ENCODE measurements around the gene ST6GALNAC3.

ST6GALNAC3 gene

GRCh38 chr1:76086597-76086996 lies 12.1 kb downstream of the ST6GALNAC3 start:
- no peaks in the 10 kb centered on the region for H3K9me3 ChIP-seq (ENCODE audit: insufficient read depth, low read length)
- H3K4me3 ChIP-seq (ENCODE audit: low read length): no peak overlapping the region
- TF ChIP-seq CTCF (IDR thresholded peaks at IDR 0.05; ENCODE audit: low read depth, low read length): no peak
- no peak for TF ChIP-seq EZH2phosphoT487 (IDR thresholded peaks at IDR 0.05; ENCODE audit: low read depth)
- no peaks in the 10 kb centered on the region for H3K27me3 ChIP-seq (ENCODE audit: low read depth, low read length)
- no peaks in the 10 kb centered on the region for H3K4me1 ChIP-seq (ENCODE audit: low read length)
- no peaks in the 10 kb centered on the region for H3K36me3 ChIP-seq (replicated peaks; ENCODE audit: low read depth, low read length)
- H3K79me2 ChIP-seq (ENCODE audit: low read length): no peaks in the 10 kb centered on the region
- H3K4me2 ChIP-seq (ENCODE audit: low read length): no peak overlapping the region
- H4K20me1 ChIP-seq (ENCODE audit: insufficient read depth, low read length): no peaks in the 10 kb centered on the region
- no peak overlapping the region for H2AFZ ChIP-seq (ENCODE audit: low read depth, low read length)
- H3K27ac ChIP-seq (ENCODE audit: low read length): no peak overlapping the region
- H3K9ac ChIP-seq (ENCODE audit: low read length): no peak overlapping the region

GRCh38 chr1:76090283-76091203 lies 16.0 kb downstream of the ST6GALNAC3 start:
- H3K27me3 ChIP-seq (ENCODE audit: low read depth, low read length): no peaks in the 10 kb centered on the region
- no peak overlapping the region for H3K27ac ChIP-seq (ENCODE audit: low read length)
- no peaks in the 10 kb centered on the region for H4K20me1 ChIP-seq (ENCODE audit: insufficient read depth, low read length)
- H3K9me3 ChIP-seq (ENCODE audit: insufficient read depth, low read length): no peaks in the 10 kb centered on the region
- no peak for TF ChIP-seq CTCF (IDR thresholded peaks at IDR 0.05; ENCODE audit: low read depth, low read length)
- TF ChIP-seq EZH2phosphoT487 (IDR thresholded peaks at IDR 0.05; ENCODE audit: low read depth): no peak
- H2AFZ ChIP-seq (ENCODE audit: low read depth, low read length): no peak overlapping the region
- no peak overlapping the region for H3K4me2 ChIP-seq (ENCODE audit: low read length)
- no peaks in the 10 kb centered on the region for H3K4me1 ChIP-seq (ENCODE audit: low read length)
- H3K79me2 ChIP-seq (ENCODE audit: low read length): no peaks in the 10 kb centered on the region
- no peak overlapping the region for H3K4me3 ChIP-seq (ENCODE audit: low read length)
- H3K9ac ChIP-seq (ENCODE audit: low read length): no peak overlapping the region
- no peaks in the 10 kb centered on the region for H3K36me3 ChIP-seq (replicated peaks; ENCODE audit: low read depth, low read length)

- no peak for TF ChIP-seq CTCF (IDR thresholded peaks at IDR 0.05; ENCODE audit: low read depth, low read length)
- TF ChIP-seq EZH2phosphoT487 (IDR thresholded peaks at IDR 0.05; ENCODE audit: low read depth): no peak
- Histone ChIP-seq H3K79me2 (ENCODE audit: low read length) (no peaks in the 10 kb centered on the region), H3K27ac (ENCODE audit: low read length) (no peak overlapping the region), H3K9ac (ENCODE audit: low read length) (no peak overlapping the region), H3K36me3 (replicated peaks; ENCODE audit: low read depth, low read length) (no peaks in the 10 kb centered on the region), H3K9me3 (ENCODE audit: insufficient read depth, low read length) (no peaks in the 10 kb centered on the region), H2AFZ (ENCODE audit: low read depth, low read length) (no peak overlapping the region), H4K20me1 (ENCODE audit: insufficient read depth, low read length) (no peaks in the 10 kb centered on the region), H3K4me1 (ENCODE audit: low read length) (no peaks in the 10 kb centered on the region), H3K4me3 (ENCODE audit: low read length) (no peak overlapping the region), H3K27me3 (ENCODE audit: low read depth, low read length) (no peaks in the 10 kb centered on the region), H3K4me2 (ENCODE audit: low read length) (no peak overlapping the region)
Observed at GRCh38 chr1:76092812-76093211, 18.3 kb downstream of the ST6GALNAC3 start.

- Histone ChIP-seq H3K4me1 (ENCODE audit: low read length) (no peaks in the 10 kb centered on the region), H4K20me1 (ENCODE audit: insufficient read depth, low read length) (no peaks in the 10 kb centered on the region), H3K9ac (ENCODE audit: low read length) (no peak overlapping the region), H3K4me2 (ENCODE audit: low read length) (no peak overlapping the region), H2AFZ (ENCODE audit: low read depth, low read length) (no peak overlapping the region), H3K79me2 (ENCODE audit: low read length) (no peaks in the 10 kb centered on the region), H3K27ac (ENCODE audit: low read length) (no peak overlapping the region), H3K36me3 (replicated peaks; ENCODE audit: low read depth, low read length) (no peaks in the 10 kb centered on the region), H3K4me3 (ENCODE audit: low read length) (no peak overlapping the region), H3K27me3 (ENCODE audit: low read depth, low read length) (no peaks in the 10 kb centered on the region), H3K9me3 (ENCODE audit: insufficient read depth, low read length) (no peaks in the 10 kb centered on the region)
- TF ChIP-seq CTCF (IDR thresholded peaks at IDR 0.05; ENCODE audit: low read depth, low read length) (no peak), EZH2phosphoT487 (IDR thresholded peaks at IDR 0.05; ENCODE audit: low read depth) (no peak)
Observed at GRCh38 chr1:76093522-76094312, 19.2 kb downstream of the ST6GALNAC3 start.
